Fibroblast of the aortic adventitia (primary cell): ENCODE measurements around the gene OPA3. TPM values are rescaled to one million over a fixed set of nuclear protein-coding genes. Genes with fewer than 3 reads are reported as not detected.

Experiments used
- DNase-seq: peaks from one replicate; pipeline ENCODE4 v3.0.0-alpha.2; 2010; ENCODE audit warnings: low read depth
- H3K4me3 ChIP-seq: 2 replicates; pipeline ENCODE4 v1.5.1; 2011; ENCODE audit warnings: low read depth, mild to moderate bottlenecking, control low read depth, low read length, moderate library complexity
- CTCF ChIP-seq: IDR thresholded peaks from 2 replicates; pipeline ENCODE4 v1.5.1; 2011; ENCODE audit warnings: mild to moderate bottlenecking, low read length, control low read depth, inconsistent platforms; ENCODE audit not compliant: insufficient read depth
- total RNA-seq: library from RNA; depleted of rRNA; stranded (reverse); fragments of >200 nt; gene quantifications from 2 replicates; pipeline ENCODE4 v1.2.3, GENCODE V29; 2012; ENCODE audit warnings: low replicate concordance

OPA3 gene
- total RNA-seq, 1 donor = 8.8 TPM

- H3K4me3 ChIP-seq = no peak overlapping the region
- DNase-seq = peak; percentile 56
- no peak for TF ChIP-seq CTCF
Observed at GRCh38 chr19:45505151-45505995, 79.2 kb downstream of the OPA3 start.

GRCh38 chr19:45503909-45504308 lies 80.7 kb downstream of the OPA3 start:
- no peak overlapping the region for H3K4me3 ChIP-seq
- DNase-seq = no peak
- no peak for TF ChIP-seq CTCF

- no peak overlapping the region for H3K4me3 ChIP-seq
- DNase-seq = no peak
- TF ChIP-seq CTCF = no peak
Observed at GRCh38 chr19:45502111-45502510, 82.5 kb downstream of the OPA3 start.

- no peak for TF ChIP-seq CTCF
- DNase-seq = no peak
- no peak overlapping the region for H3K4me3 ChIP-seq
Observed at GRCh38 chr19:45501730-45502014, 82.9 kb downstream of the OPA3 start.

GRCh38 chr19:45500918-45501729 lies 83.5 kb downstream of the OPA3 start:
- DNase-seq = no peak
- TF ChIP-seq CTCF = no peak
- no peak overlapping the region for H3K4me3 ChIP-seq

- no peak overlapping the region for H3K4me3 ChIP-seq
- TF ChIP-seq CTCF = no peak
- no peak for DNase-seq
Observed at GRCh38 chr19:45499196-45500180, 85.1 kb downstream of the OPA3 start.
